A375 (cell line): ENCODE results near the gene NR2C2AP. TPM values are rescaled to one million over a fixed set of nuclear protein-coding genes. Genes with fewer than 3 reads are reported as not detected.

Source experiments
- small RNA-seq: library from RNA; depleted of rRNA; stranded (forward); fragments of <200 nt; gene quantifications from one replicate; pipeline ENCODE3, GENCODE V24; 2014
- total RNA-seq: library from RNA; depleted of rRNA; stranded (reverse); fragments of >200 nt; shearing (Covaris generic); gene quantifications from 2 replicates; pipeline ENCODE4 v1.2.3, GENCODE V29; 2014; rRNA removed

The NR2C2AP gene, protein sequence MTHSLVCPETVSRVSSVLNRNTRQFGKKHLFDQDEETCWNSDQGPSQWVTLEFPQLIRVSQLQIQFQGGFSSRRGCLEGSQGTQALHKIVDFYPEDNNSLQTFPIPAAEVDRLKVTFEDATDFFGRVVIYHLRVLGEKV
- total RNA-seq, result 37.2 and 40.8 TPM in 2 replicates

DNA sequence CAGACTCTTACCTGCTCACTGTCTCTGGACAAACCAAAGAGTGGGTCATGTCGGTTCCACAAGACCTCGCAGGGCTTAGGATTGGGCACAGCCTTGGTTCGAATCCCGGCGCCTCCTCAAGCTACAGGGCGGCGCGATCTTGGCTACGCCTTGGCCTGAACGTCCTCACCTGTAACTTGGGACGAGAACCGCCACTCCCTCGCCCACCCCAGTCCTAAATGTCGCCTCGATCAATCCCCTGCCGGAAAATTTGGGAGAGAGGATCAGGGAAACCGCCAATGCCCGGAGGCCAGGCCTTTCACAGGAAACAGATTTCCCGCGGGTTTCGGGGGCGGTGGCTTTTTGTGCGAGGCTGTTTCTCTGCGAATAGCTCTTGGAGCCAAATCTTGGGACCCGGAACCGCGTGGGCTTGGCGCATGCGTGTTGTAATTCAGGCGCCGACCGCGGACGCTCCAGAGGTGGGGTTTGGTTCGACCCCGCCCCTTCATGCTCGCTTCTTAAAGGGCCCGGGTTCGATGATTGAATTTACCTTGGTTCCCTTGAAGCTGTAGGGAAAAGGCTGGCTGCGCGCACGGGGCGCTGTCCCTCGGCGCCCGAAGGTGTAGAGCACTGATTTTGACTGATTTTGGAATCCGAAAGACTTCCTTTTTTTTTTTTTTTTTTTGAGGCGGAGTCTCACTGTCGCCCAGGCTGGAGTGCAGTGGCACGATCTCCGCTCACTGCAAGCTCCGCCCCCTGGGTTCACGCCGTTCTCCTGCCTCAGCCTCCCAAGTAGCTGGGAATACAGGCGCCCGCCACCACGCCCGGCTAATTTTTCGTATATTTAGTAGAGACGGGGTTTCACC, at the start of gene NR2C2AP:
NR2C2AP (minus strand) TSS at position 403 of the 845 bp plus-strand sequence; CDS start at position 49, 354 bp downstream.

GRCh38 chr19:19211499-19212420, 8.5 kb upstream of the NR2C2AP start, which contains the start of gene NCAN:
Gene NCAN, plus strand, starts transcription at chr19:19211958. Its CDS starts 4,996 bp downstream, at chr19:19216954.

GRCh38 chr19:19192078-19192882, 10.9 kb downstream of the NR2C2AP start, which contains the start of the genes BORCS8 and RFXANK:
Gene BORCS8, minus strand, starts transcription at chr19:19192152. Its CDS starts 35 bp downstream, at chr19:19192117.
Gene RFXANK, plus strand, starts transcription at chr19:19192258. Its CDS starts 1,689 bp downstream, at chr19:19193947.

DNA sequence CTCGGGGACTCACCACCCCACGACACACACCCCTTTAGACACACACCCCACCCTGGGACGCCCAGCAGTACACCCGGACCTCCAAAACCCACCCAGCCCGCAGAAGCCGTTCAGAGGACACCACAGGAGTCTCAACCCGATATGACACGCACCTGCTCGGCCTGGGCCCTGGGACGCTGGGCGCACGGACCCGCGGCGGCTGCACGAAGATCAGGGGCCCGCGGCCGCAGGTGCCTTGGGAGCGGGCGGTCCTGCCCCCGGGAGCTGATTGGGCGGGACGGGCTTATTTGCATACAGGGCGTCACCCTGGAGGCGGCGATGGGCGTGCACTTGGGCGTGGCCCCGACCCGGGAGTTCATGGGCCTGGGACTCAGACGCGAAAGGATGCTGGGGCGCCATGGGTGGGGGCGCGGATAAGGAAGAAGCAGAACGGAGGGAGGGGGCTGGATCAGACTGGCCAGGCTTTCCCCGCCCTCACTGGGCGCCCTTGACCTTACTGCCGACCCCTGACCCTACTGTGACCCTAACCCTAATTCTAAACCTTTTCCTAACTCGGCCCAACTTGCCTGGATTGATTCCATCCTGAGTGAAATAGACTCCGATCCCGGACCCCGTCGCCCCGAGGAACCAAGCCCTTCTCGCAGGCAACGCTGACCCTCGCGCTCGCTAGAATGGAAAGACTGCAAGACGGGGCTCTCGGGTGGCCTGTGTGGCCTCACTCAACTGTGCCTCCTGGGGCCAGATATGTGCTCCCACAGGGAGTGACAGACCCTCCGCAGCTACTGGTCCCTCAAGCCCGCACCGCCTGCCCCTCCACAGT, 33.0 kb downstream of the NR2C2AP start, which contains the start of gene MEF2B:
MEF2B (minus strand) TSS at position 211 of the 820 bp plus-strand sequence. CDS start 19,528 bp downstream, outside the sequence.

Small RNA genes within 50 kb of the gene (small RNA-seq; reads per million reads assigned to genes)
- gene RNU6-1028P, result not detected

Other genes with a start within 250 kb of the NR2C2AP start
- gene SUGP2, start 169.9 kb downstream of the NR2C2AP start, total RNA-seq, result 46.0 and 47.3 TPM in 2 replicates
- gene ARMC6, start 169.8 kb downstream of the NR2C2AP start, total RNA-seq, result 78.9 and 86.3 TPM in 2 replicates
- gene SLC25A42, start 139.4 kb downstream of the NR2C2AP start, total RNA-seq, result 6.2 and 7.7 TPM in 2 replicates
- 50.4 and 67.5 TPM in 2 replicates for gene TMEM161A, start 64.9 kb downstream of the NR2C2AP start, total RNA-seq
- gene MEF2B, start 33.2 kb downstream of the NR2C2AP start, total RNA-seq, result 0.30 and 0.34 TPM in 2 replicates
- 29.0 and 44.7 TPM in 2 replicates for gene BORCS8, start 11.3 kb downstream of the NR2C2AP start, total RNA-seq
- 125 and 148 TPM in 2 replicates for gene RFXANK, start 11.2 kb downstream of the NR2C2AP start, total RNA-seq
- 0.03 TPM in 1 of 2 replicates, not detected in the other for gene NCAN, start 8.5 kb upstream of the NR2C2AP start, total RNA-seq
- gene TM6SF2, start 69.9 kb upstream of the NR2C2AP start, total RNA-seq, result 0.45 TPM in 1 of 2 replicates, not detected in the other
- gene SUGP1, start 117.1 kb upstream of the NR2C2AP start, total RNA-seq, result 58.6 and 63.9 TPM in 2 replicates
- 51.7 and 61.4 TPM in 2 replicates for gene MAU2, start 117.4 kb upstream of the NR2C2AP start, total RNA-seq
- 110 and 123 TPM in 2 replicates for gene GATAD2A, start 202.3 kb upstream of the NR2C2AP start, total RNA-seq